Measurements from ENCODE around the gene PRKCB. TPM values are rescaled to one million over a fixed set of nuclear protein-coding genes. Genes with fewer than 3 reads are reported as not detected.

The PRKCB gene
- total and polyA plus RNA-seq, 4 donors, result 1.6 to 9.4 (median 4.0) TPM

- no peaks in the 10 kb centered on the region for H3K36me3 ChIP-seq (ENCODE audit: control insufficient read depth in 4 of 4, insufficient read depth in 3 of 4, low read depth in 1 of 4, low read length in 3 of 4)
- DNase-seq (ENCODE audit: low spot score), result no peak
- H3K4me3 ChIP-seq (ENCODE audit: low read depth in 1 of 3, low read length in 3 of 3), result no peak overlapping the region
- H3K27ac ChIP-seq (ENCODE audit: low read depth in 1 of 2, low read length in 2 of 2), result no peak overlapping the region
- no peaks in the 10 kb centered on the region for H3K27me3 ChIP-seq (ENCODE audit: control insufficient read depth in 4 of 4, insufficient read depth in 4 of 4, low read length in 3 of 4)
- TF ChIP-seq JUND (IDR thresholded peaks at IDR 0.05), result no peak
- 88% methylated on average over 3 of the region's 3 CpGs for WGBS
- H3K4me1 ChIP-seq (ENCODE audit: control insufficient read depth in 4 of 4, insufficient read depth in 4 of 4, low read length in 3 of 4), result no peaks in the 10 kb centered on the region
- H3K9ac ChIP-seq (ENCODE audit: low read depth in 1 of 2, low read length in 2 of 2), result no peak overlapping the region
- H3K9me3 ChIP-seq (ENCODE audit: control insufficient read depth in 4 of 4, low read length in 3 of 4), result no peaks in the 10 kb centered on the region
Measured at GRCh38 chr16:23964136-23964535, 128.4 kb downstream of the PRKCB start.

- Histone ChIP-seq H3K27ac (ENCODE audit: low read depth in 1 of 2, low read length in 2 of 2) (no peak overlapping the region), H3K36me3 (ENCODE audit: control insufficient read depth in 4 of 4, insufficient read depth in 3 of 4, low read depth in 1 of 4, low read length in 3 of 4) (no peaks in the 10 kb centered on the region), H3K9ac (ENCODE audit: low read depth in 1 of 2, low read length in 2 of 2) (no peak overlapping the region), H3K4me1 (ENCODE audit: control insufficient read depth in 4 of 4, insufficient read depth in 4 of 4, low read length in 3 of 4) (no peaks in the 10 kb centered on the region), H3K4me3 (ENCODE audit: low read depth in 1 of 3, low read length in 3 of 3) (no peak overlapping the region), H3K9me3 (ENCODE audit: control insufficient read depth in 4 of 4, low read length in 3 of 4) (no peaks in the 10 kb centered on the region), H3K27me3 (ENCODE audit: control insufficient read depth in 4 of 4, insufficient read depth in 4 of 4, low read length in 3 of 4) (no peaks in the 10 kb centered on the region)
- TF ChIP-seq MAX (IDR thresholded peaks at IDR 0.05), result no peak
- TF ChIP-seq NR2F2 (IDR thresholded peaks at IDR 0.05), result no peak
- TF ChIP-seq GABPA (IDR thresholded peaks at IDR 0.05 in 1 of 2, conservative IDR thresholded peaks at IDR 0.05 in 1 of 2), result no peak
- TF ChIP-seq HNF4G (IDR thresholded peaks at IDR 0.05), result no peak
- no peak for TF ChIP-seq RAD21 (IDR thresholded peaks at IDR 0.05)
- no peak for TF ChIP-seq CTCF (IDR thresholded peaks at IDR 0.05; ENCODE audit: low read depth, low read length, missing input control)
- no peak for TF ChIP-seq EGR1 (IDR thresholded peaks at IDR 0.05; ENCODE audit: low read depth in 2 of 2)
- TF ChIP-seq FOXA1 (IDR thresholded peaks at IDR 0.05), result no peak
- TF ChIP-seq TAF1 (conservative IDR thresholded peaks at IDR 0.05), result no peak
- no peak for TF ChIP-seq SP1 (IDR thresholded peaks at IDR 0.05)
- TF ChIP-seq ZBTB33 (IDR thresholded peaks at IDR 0.05), result no peak
- no peak for TF ChIP-seq RXRA (IDR thresholded peaks at IDR 0.05)
- no peak for TF ChIP-seq JUND (IDR thresholded peaks at IDR 0.05)
- TF ChIP-seq YY1 (IDR thresholded peaks at IDR 0.05), result no peak
- no peak for TF ChIP-seq HNF4A (conservative IDR thresholded peaks at IDR 0.05)
- TF ChIP-seq FOXA2 (IDR thresholded peaks at IDR 0.05), result no peak
- no peak for DNase-seq (ENCODE audit: low spot score)
- 89% methylated on average over 6 of the region's 6 CpGs for WGBS
Measured at GRCh38 chr16:23965137-23965733, 129.5 kb downstream of the PRKCB start.
